Medulla oblongata (tissue), 1 donor: ENCODE data around the gene RFX2.

Experiments
- DNase-seq: peaks from one replicate; pipeline ENCODE4 v3.0.0-alpha.2; 2015; ENCODE audit errors: extremely low spot score

Gene RFX2

GRCh38 chr19:6103894-6104293 is 6.4 kb downstream of the RFX2 start:
- DNase-seq: no peak

- DNase-seq: peak; percentile 53
Observed at GRCh38 chr19:6103217-6103644, 7.1 kb downstream of the RFX2 start.

GRCh38 chr19:6101991-6102390 is 8.3 kb downstream of the RFX2 start:
- DNase-seq: no peak

- DNase-seq: no peak
Observed at GRCh38 chr19:6101291-6101825, 8.9 kb downstream of the RFX2 start.

- DNase-seq: no peak
Observed at GRCh38 chr19:6100284-6100915, 9.9 kb downstream of the RFX2 start.

GRCh38 chr19:6099599-6099998 is 10.7 kb downstream of the RFX2 start:
- no peak for DNase-seq

GRCh38 chr19:6099033-6099432 is 11.3 kb downstream of the RFX2 start:
- DNase-seq: peak; percentile 66

- DNase-seq: peak; percentile 33
Observed at GRCh38 chr19:6098574-6098973, 11.7 kb downstream of the RFX2 start.

GRCh38 chr19:6097911-6098310 is 12.4 kb downstream of the RFX2 start:
- DNase-seq: no peak

GRCh38 chr19:6095760-6096159 is 14.5 kb downstream of the RFX2 start:
- no peak for DNase-seq

- peak; percentile 72 for DNase-seq
Observed at GRCh38 chr19:6092329-6093286, 17.7 kb downstream of the RFX2 start.

GRCh38 chr19:6091771-6092291 is 18.5 kb downstream of the RFX2 start:
- peak; percentile 19 for DNase-seq

GRCh38 chr19:6090634-6091033 is 19.7 kb downstream of the RFX2 start:
- no peak for DNase-seq

GRCh38 chr19:6088602-6089049 is 21.7 kb downstream of the RFX2 start:
- no peak for DNase-seq

GRCh38 chr19:6087074-6087571 is 23.2 kb downstream of the RFX2 start:
- DNase-seq: no peak

GRCh38 chr19:6086068-6086788 is 24.1 kb downstream of the RFX2 start:
- DNase-seq: no peak

GRCh38 chr19:6084821-6085220 is 25.5 kb downstream of the RFX2 start:
- DNase-seq: no peak

- DNase-seq: no peak
Observed at GRCh38 chr19:6079107-6079506, 31.2 kb downstream of the RFX2 start.

GRCh38 chr19:6078068-6078467 is 32.2 kb downstream of the RFX2 start:
- DNase-seq: no peak

GRCh38 chr19:6076675-6077463 is 33.4 kb downstream of the RFX2 start:
- no peak for DNase-seq

- no peak for DNase-seq
Observed at GRCh38 chr19:6076291-6076665, 34.0 kb downstream of the RFX2 start.
